ENCODE results near the gene MAST3. TPM values are rescaled to one million over a fixed set of nuclear protein-coding genes. Genes with fewer than 3 reads are reported as not detected.

Gene MAST3
- total RNA-seq, 1 experiment from 2014 or later, result 10.4 TPM

DNA sequence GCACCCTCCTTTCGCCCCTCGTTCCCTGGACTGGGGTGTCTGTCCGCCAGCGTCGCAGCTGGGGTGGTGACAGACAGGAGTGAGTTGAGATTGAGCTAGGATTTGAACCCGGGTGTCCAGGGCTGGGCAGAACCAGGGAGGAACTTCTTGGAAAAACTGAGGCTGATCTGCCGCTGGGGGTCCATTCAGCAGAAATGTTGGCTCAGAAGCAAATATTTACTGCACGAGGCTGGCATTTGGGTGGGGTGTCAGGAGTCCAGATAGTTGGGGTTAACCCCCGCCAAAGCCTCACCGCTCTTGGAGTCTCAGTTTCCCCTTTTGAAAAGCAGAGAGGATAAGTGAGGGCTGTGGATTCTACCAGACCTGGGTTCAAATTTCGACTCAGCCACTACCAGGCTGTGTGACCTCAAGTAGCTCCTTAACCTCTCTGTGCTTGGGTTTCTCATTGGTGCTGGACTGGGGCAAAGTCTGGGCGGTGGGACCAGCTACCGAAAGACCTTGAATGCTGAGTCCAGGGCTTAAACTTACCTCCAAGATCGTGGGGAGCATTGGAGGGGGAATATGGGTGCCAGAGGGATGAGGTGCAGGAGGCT, 20.9 kb downstream of the MAST3 start:
- no peak overlapping the region for H3K27ac ChIP-seq (ENCODE audit: insufficient read length, low read depth, low read length)
- H3K56ac ChIP-seq (ENCODE audit: insufficient read length, low read depth, low read length), result no peak overlapping the region
- no CpG with 5 or more reads among the region's 14 CpGs for WGBS (ENCODE audit: extremely low coverage, insufficient read length, low lambda C conversion rate)
- no peak overlapping the region for H2BK5ac ChIP-seq (ENCODE audit: insufficient read length, low read length)
- H3K4me1 ChIP-seq (ENCODE audit: insufficient read depth, low read length), result no peaks in the 10 kb centered on the region; the same call in 1 of the 2 replicates
- H4K5ac ChIP-seq (ENCODE audit: insufficient read length, low read depth, low read length), result no peak overlapping the region
- no peaks in the 10 kb centered on the region for H3K79me1 ChIP-seq (ENCODE audit: insufficient read depth, low read depth, low read length, poor library complexity, severe bottlenecking)
- peak overlapping the region; percentile 39 for H3K4me2 ChIP-seq (ENCODE audit: insufficient read depth, insufficient read length, low read length)
- no peak overlapping the region for H3K14ac ChIP-seq (ENCODE audit: insufficient read depth, low read length)
- H3K9ac ChIP-seq (ENCODE audit: extremely low read depth, insufficient read length, low read length), result no peak overlapping the region
- H3K4me3 Mint-ChIP-seq, result peak overlapping the region; percentile 77 to 88
- H3K23ac ChIP-seq (ENCODE audit: insufficient read length, low read depth, low read length), result no peak overlapping the region
- TF ChIP-seq, protein P1, sequence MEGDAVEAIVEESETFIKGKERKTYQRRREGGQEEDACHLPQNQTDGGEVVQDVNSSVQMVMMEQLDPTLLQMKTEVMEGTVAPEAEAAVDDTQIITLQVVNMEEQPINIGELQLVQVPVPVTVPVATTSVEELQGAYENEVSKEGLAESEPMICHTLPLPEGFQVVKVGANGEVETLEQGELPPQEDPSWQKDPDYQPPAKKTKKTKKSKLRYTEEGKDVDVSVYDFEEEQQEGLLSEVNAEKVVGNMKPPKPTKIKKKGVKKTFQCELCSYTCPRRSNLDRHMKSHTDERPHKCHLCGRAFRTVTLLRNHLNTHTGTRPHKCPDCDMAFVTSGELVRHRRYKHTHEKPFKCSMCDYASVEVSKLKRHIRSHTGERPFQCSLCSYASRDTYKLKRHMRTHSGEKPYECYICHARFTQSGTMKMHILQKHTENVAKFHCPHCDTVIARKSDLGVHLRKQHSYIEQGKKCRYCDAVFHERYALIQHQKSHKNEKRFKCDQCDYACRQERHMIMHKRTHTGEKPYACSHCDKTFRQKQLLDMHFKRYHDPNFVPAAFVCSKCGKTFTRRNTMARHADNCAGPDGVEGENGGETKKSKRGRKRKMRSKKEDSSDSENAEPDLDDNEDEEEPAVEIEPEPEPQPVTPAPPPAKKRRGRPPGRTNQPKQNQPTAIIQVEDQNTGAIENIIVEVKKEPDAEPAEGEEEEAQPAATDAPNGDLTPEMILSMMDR (conservative IDR thresholded peaks at IDR 0.05), result no peak
- H3K27ac Mint-ChIP-seq, result peak overlapping the region in 1 of 3 experiments; percentile 77; a peak in 2 of 7 replicates
- H2AFZ ChIP-seq (ENCODE audit: low read length), result no peak overlapping the region
- H2BK20ac ChIP-seq (ENCODE audit: low read depth, low read length, poor library complexity, severe bottlenecking), result no peak overlapping the region
- peaks cover 4% of the 10 kb centered on the region; the same call in 1 of the 2 replicates for H3K27me3 Mint-ChIP-seq (ENCODE audit: low read depth)
- no peak overlapping the region for H2BK120ac ChIP-seq (ENCODE audit: low read depth, low read length, poor library complexity, severe bottlenecking)
- no peak overlapping the region for H4K8ac ChIP-seq (replicated peaks; ENCODE audit: insufficient read length, low read depth, low read length)
- H3K23me2 ChIP-seq (ENCODE audit: insufficient read length, low read depth, low read length, poor library complexity, severe bottlenecking), result peaks cover 3% of the 10 kb centered on the region
- H3T11ph ChIP-seq (ENCODE audit: low read length), result no peak overlapping the region
- no peaks in the 10 kb centered on the region for H3K79me2 ChIP-seq (ENCODE audit: insufficient read depth, low read length)
- no peak overlapping the region for H3K18ac ChIP-seq (ENCODE audit: insufficient read length, low read depth, low read length)
- H3K27me3 ChIP-seq (ENCODE audit: insufficient read depth, low read length), result no peaks in the 10 kb centered on the region
- no peak overlapping the region for H2AK5ac ChIP-seq (ENCODE audit: insufficient read length, low read length)
- H3K9me3 ChIP-seq (ENCODE audit: control insufficient read depth, low read depth, low read length), result no peaks in the 10 kb centered on the region
- H3K36me3 Mint-ChIP-seq (ENCODE audit: insufficient read depth in 1 of 3, low read depth in 3 of 3), result peaks cover under 1 to 3% (median 2%) of the 10 kb centered on the region in 3 experiments; a peak in 5 of 7 replicates
- no peak overlapping the region for H3K4ac ChIP-seq (ENCODE audit: low read depth, low read length)
- H4K91ac ChIP-seq (ENCODE audit: insufficient read length, low read depth, low read length), result no peak overlapping the region
- H3K4me1 Mint-ChIP-seq, result peaks cover 24 to 29% of the 10 kb centered on the region in 2 experiments
- H2BK12ac ChIP-seq (ENCODE audit: insufficient read length, low read depth, low read length), result no peak overlapping the region
- H2BK15ac ChIP-seq (ENCODE audit: low read depth, low read length), result no peak overlapping the region
- H3K9me3 Mint-ChIP-seq, result no peaks in the 10 kb centered on the region; a peak in 1 of 5 replicates
- peaks cover 4% of the 10 kb centered on the region for H4K20me1 ChIP-seq (ENCODE audit: control insufficient read depth, insufficient read depth, insufficient read length)
- no peak for DNase-seq

Data from H9 (cell line).